GM23338 (cell line): ENCODE data around the gene GP5.

Experiments used
- CREB1 ChIP-seq: fragments of 250-450 bp; sonication (Bioruptor Pico); IDR thresholded peaks from 2 replicates; pipeline ENCODE4 v1.5.0; 2020; ENCODE audit warnings: low read depth, mild to moderate bottlenecking, moderate library complexity
- CTCF ChIP-seq, 2 experiments: fragments of 200-600 bp in 1 of 2; sonication (generic) in 1 of 2; conservative IDR thresholded peaks; 2 replicates each; pipeline versions ENCODE4 v1.5.1 to v1.6.1; 2016 to 2017; ENCODE audit warnings: antibody characterized with exemption in 2 of 2, low read depth in 2 of 2, mild to moderate bottlenecking in 2 of 2, moderate library complexity in 1 of 2
- ETS1 ChIP-seq: IDR thresholded peaks from 2 replicates; pipeline ENCODE4 v1.6.1; 2016; ENCODE audit warnings: antibody characterized with exemption
- EZH2 ChIP-seq: fragments of 200-600 bp; sonication (generic); IDR thresholded peaks from one replicate; pipeline ENCODE4 v1.8.0; 2017; ENCODE audit warnings: antibody characterized with exemption, mild to moderate bottlenecking, low read depth; ENCODE audit not compliant: unreplicated experiment
- EZH2phosphoT487 ChIP-seq: fragments of 200-600 bp; sonication (generic); IDR thresholded peaks from one replicate; pipeline ENCODE4 v1.8.1; 2018; ENCODE audit warnings: antibody characterized with exemption; ENCODE audit not compliant: unreplicated experiment
- JUNB ChIP-seq: IDR thresholded peaks from one replicate; pipeline ENCODE4 v1.6.1; 2016; ENCODE audit warnings: antibody characterized with exemption; ENCODE audit not compliant: unreplicated experiment
- NANOG ChIP-seq: IDR thresholded peaks from 2 replicates; pipeline ENCODE4 v1.6.1; 2016; ENCODE audit warnings: antibody characterized with exemption, borderline replicate concordance
- POLR2AphosphoS5 ChIP-seq: IDR thresholded peaks from 2 replicates; pipeline ENCODE4 v1.6.1; 2016; ENCODE audit warnings: antibody characterized with exemption, low read depth
- REST ChIP-seq: IDR thresholded peaks from one replicate; pipeline ENCODE4 v1.6.1; 2018; ENCODE audit warnings: antibody characterized with exemption; ENCODE audit not compliant: unreplicated experiment
- STAT1 ChIP-seq: IDR thresholded peaks from one replicate; pipeline ENCODE4 v1.6.1; 2016; ENCODE audit warnings: antibody characterized with exemption; ENCODE audit not compliant: unreplicated experiment
- ZNF331 ChIP-seq: fragments of 250-450 bp; sonication (Bioruptor Pico); IDR thresholded peaks from 2 replicates; pipeline ENCODE4 v1.5.0; 2020; ENCODE audit warnings: low read depth, mild to moderate bottlenecking, moderate library complexity

GRCh38 chr3:194395778-194396538 lies 3.1 kb downstream of the GP5 start:
- TF ChIP-seq EZH2phosphoT487 = no peak
- no peak for TF ChIP-seq CTCF (conservative IDR thresholded peaks at IDR 0.05; ENCODE audit: low read depth in 2 of 2)
- no peak for TF ChIP-seq JUNB
- TF ChIP-seq EZH2 = no peak
- TF ChIP-seq POLR2AphosphoS5 = no peak
- no peak for TF ChIP-seq REST
- TF ChIP-seq ZNF331 = no peak
- no peak for TF ChIP-seq STAT1
- no peak for TF ChIP-seq CREB1
- no peak for TF ChIP-seq NANOG
- no peak for TF ChIP-seq ETS1
